ENCODE measurements around the gene ELAVL2.

Gene ELAVL2

GRCh38 chr9:23826120-23826629 lies at the start of gene ELAVL2:
ELAVL2 (minus strand) TSS chr9:23826240; CDS start chr9:23762234, 64,006 bp downstream.
- H3K4me3 ChIP-seq (replicated peaks; ENCODE audit: low read depth, low read length) = no peak within 1 kb of the TSS
- TF ChIP-seq CTCF (IDR thresholded peaks at IDR 0.05; ENCODE audit: low read depth, low read length, missing control alignments) = no peak
- DNase-seq (ENCODE audit: extremely low read depth, low read depth) = peak; percentile 15

GRCh38 chr9:23858234-23858633 lies 32.2 kb upstream of the ELAVL2 start:
- DNase-seq (ENCODE audit: extremely low read depth, low read depth) = no peak
- H3K4me3 ChIP-seq (replicated peaks; ENCODE audit: low read depth, low read length) = no peak overlapping the region
- no peak for TF ChIP-seq CTCF (IDR thresholded peaks at IDR 0.05; ENCODE audit: low read depth, low read length, missing control alignments)

- TF ChIP-seq CTCF (IDR thresholded peaks at IDR 0.05; ENCODE audit: low read depth, low read length, missing control alignments) = no peak
- no peak for DNase-seq (ENCODE audit: extremely low read depth, low read depth)
- H3K4me3 ChIP-seq (replicated peaks; ENCODE audit: low read depth, low read length) = no peak overlapping the region
These were observed 30.0 kb upstream of the ELAVL2 start for GRCh38 chr9:23855873-23856604.

- DNase-seq (ENCODE audit: extremely low read depth, low read depth) = no peak
- TF ChIP-seq CTCF (IDR thresholded peaks at IDR 0.05; ENCODE audit: low read depth, low read length, missing control alignments) = no peak
- H3K4me3 ChIP-seq (replicated peaks; ENCODE audit: low read depth, low read length) = no peak overlapping the region
These were observed 24.9 kb upstream of the ELAVL2 start for GRCh38 chr9:23850690-23851629.

GRCh38 chr9:23850242-23850689 lies 24.2 kb upstream of the ELAVL2 start:
- no peak for TF ChIP-seq CTCF (IDR thresholded peaks at IDR 0.05; ENCODE audit: low read depth, low read length, missing control alignments)
- H3K4me3 ChIP-seq (replicated peaks; ENCODE audit: low read depth, low read length) = no peak overlapping the region
- no peak for DNase-seq (ENCODE audit: extremely low read depth, low read depth)

- no peak for DNase-seq (ENCODE audit: extremely low read depth, low read depth)
- H3K4me3 ChIP-seq (replicated peaks; ENCODE audit: low read depth, low read length) = no peak overlapping the region
- TF ChIP-seq CTCF (IDR thresholded peaks at IDR 0.05; ENCODE audit: low read depth, low read length, missing control alignments) = no peak
These were observed 23.5 kb upstream of the ELAVL2 start for GRCh38 chr9:23849379-23850035.
